Measurements from ENCODE around the gene EZH2.

EZH2 gene

GRCh38 chr7:148856578-148856881 is 27.6 kb downstream of the EZH2 start:
- CTCF ChIA-PET, result interaction anchor here (0.6 to 1.9 kb wide), 17 partner anchors 8 to 282 kb away, joined by 3 to 26 read pairs (median 3); no protein-coding TSS in a partner anchor
- POLR2A ChIA-PET, result no interaction called here
- TF ChIP-seq PKNOX1 (IDR thresholded peaks at IDR 0.05) (no peak), BHLHE40 (IDR thresholded peaks at IDR 0.05; ENCODE audit: borderline replicate concordance) (no peak), FOXM1 (IDR thresholded peaks at IDR 0.05; ENCODE audit: borderline replicate concordance) (no peak), FOXA1 (IDR thresholded peaks at IDR 0.05) (no peak), SP1 (IDR thresholded peaks at IDR 0.05) (no peak), ARNT (IDR thresholded peaks at IDR 0.05) (no peak), L3MBTL2 (conservative IDR thresholded peaks at IDR 0.05) (no peak)
- DNase-seq (ENCODE audit: extremely low spot score), result no peak

GRCh38 chr7:148854983-148855382 is 29.1 kb downstream of the EZH2 start:
- no peak for DNase-seq (ENCODE audit: extremely low spot score)
- TF ChIP-seq FOXA1 (IDR thresholded peaks at IDR 0.05), result no peak
- no peak for TF ChIP-seq ZNF384 (IDR thresholded peaks at IDR 0.05)
- TF ChIP-seq L3MBTL2 (conservative IDR thresholded peaks at IDR 0.05), result no peak
- TF ChIP-seq SUZ12 (IDR thresholded peaks at IDR 0.05), result no peak
- no peak for TF ChIP-seq ELF4 (IDR thresholded peaks at IDR 0.05)
- TF ChIP-seq HDGF (IDR thresholded peaks at IDR 0.05; ENCODE audit: borderline replicate concordance), result no peak
- no peak for TF ChIP-seq PKNOX1 (IDR thresholded peaks at IDR 0.05)
- TF ChIP-seq TARDBP (IDR thresholded peaks at IDR 0.05), result no peak
- no peak for TF ChIP-seq NFRKB (IDR thresholded peaks at IDR 0.05)
- TF ChIP-seq SP1 (IDR thresholded peaks at IDR 0.05), result no peak
- TF ChIP-seq FOXM1 (IDR thresholded peaks at IDR 0.05; ENCODE audit: borderline replicate concordance), result no peak
- no peak for TF ChIP-seq FOXK2 (IDR thresholded peaks at IDR 0.05)
- TF ChIP-seq CTBP1 (IDR thresholded peaks at IDR 0.05; ENCODE audit: borderline replicate concordance), result no peak
- TF ChIP-seq LEF1 (IDR thresholded peaks at IDR 0.05; ENCODE audit: borderline replicate concordance), result no peak
- TF ChIP-seq ARNT (IDR thresholded peaks at IDR 0.05), result no peak
- no peak for TF ChIP-seq BHLHE40 (IDR thresholded peaks at IDR 0.05; ENCODE audit: borderline replicate concordance)
- CTCF ChIA-PET, result interaction anchor here (0.5 to 1.9 kb wide), 4 partner anchors 10 to 289 kb away, joined by 3 to 8 read pairs (median 5); no protein-coding TSS in a partner anchor
- POLR2A ChIA-PET, result no interaction called here

- CTCF ChIA-PET, result interaction anchor here (0.6 to 1.4 kb wide), 2 partner anchors 14 to 153 kb away, joined by 3 to 5 read pairs; no protein-coding TSS in a partner anchor
- POLR2A ChIA-PET, result interaction anchor here (1.4 kb wide), 1 partner anchor 89 kb away, joined by 4 read pairs; no protein-coding TSS in a partner anchor
- TF ChIP-seq PKNOX1 (IDR thresholded peaks at IDR 0.05), result no peak
- TF ChIP-seq FOXM1 (IDR thresholded peaks at IDR 0.05; ENCODE audit: borderline replicate concordance), result no peak
- no peak for TF ChIP-seq FOXK2 (IDR thresholded peaks at IDR 0.05)
- no peak for TF ChIP-seq NFRKB (IDR thresholded peaks at IDR 0.05)
- TF ChIP-seq FOXA1 (IDR thresholded peaks at IDR 0.05), result no peak
- no peak for TF ChIP-seq LEF1 (IDR thresholded peaks at IDR 0.05; ENCODE audit: borderline replicate concordance)
- no peak for TF ChIP-seq SUZ12 (IDR thresholded peaks at IDR 0.05)
- TF ChIP-seq ARNT (IDR thresholded peaks at IDR 0.05), result no peak
- no peak for TF ChIP-seq ELF4 (IDR thresholded peaks at IDR 0.05)
- TF ChIP-seq TARDBP (IDR thresholded peaks at IDR 0.05), result no peak
- no peak for TF ChIP-seq L3MBTL2 (conservative IDR thresholded peaks at IDR 0.05)
- no peak for TF ChIP-seq BHLHE40 (IDR thresholded peaks at IDR 0.05; ENCODE audit: borderline replicate concordance)
- no peak for TF ChIP-seq SP1 (IDR thresholded peaks at IDR 0.05)
- no peak for TF ChIP-seq ZNF384 (IDR thresholded peaks at IDR 0.05)
- no peak for TF ChIP-seq CTBP1 (IDR thresholded peaks at IDR 0.05; ENCODE audit: borderline replicate concordance)
- TF ChIP-seq HDGF (IDR thresholded peaks at IDR 0.05; ENCODE audit: borderline replicate concordance), result no peak
- no peak for DNase-seq (ENCODE audit: extremely low spot score)
Observed at GRCh38 chr7:148852272-148852671, 31.8 kb downstream of the EZH2 start.

- TF ChIP-seq CTBP1 (IDR thresholded peaks at IDR 0.05; ENCODE audit: borderline replicate concordance) (no peak), FOXM1 (IDR thresholded peaks at IDR 0.05; ENCODE audit: borderline replicate concordance) (no peak), SUZ12 (IDR thresholded peaks at IDR 0.05) (no peak), ZNF384 (IDR thresholded peaks at IDR 0.05) (no peak), PKNOX1 (IDR thresholded peaks at IDR 0.05) (no peak), BHLHE40 (IDR thresholded peaks at IDR 0.05; ENCODE audit: borderline replicate concordance) (no peak), TARDBP (IDR thresholded peaks at IDR 0.05) (no peak), NFRKB (IDR thresholded peaks at IDR 0.05) (no peak), LEF1 (IDR thresholded peaks at IDR 0.05; ENCODE audit: borderline replicate concordance) (no peak), ELF4 (IDR thresholded peaks at IDR 0.05) (no peak), ARNT (IDR thresholded peaks at IDR 0.05) (no peak), FOXA1 (IDR thresholded peaks at IDR 0.05) (no peak), L3MBTL2 (conservative IDR thresholded peaks at IDR 0.05) (no peak), FOXK2 (IDR thresholded peaks at IDR 0.05) (no peak), SP1 (IDR thresholded peaks at IDR 0.05) (no peak)
- DNase-seq (ENCODE audit: extremely low spot score), result no peak
- CTCF ChIA-PET, result interaction anchor here (0.6 to 1.4 kb wide), 2 partner anchors 114 to 155 kb away, joined by 3 to 5 read pairs; no protein-coding TSS in a partner anchor
- POLR2A ChIA-PET, result interaction anchor here (1.4 kb wide), 1 partner anchor 91 kb away, joined by 4 read pairs; no protein-coding TSS in a partner anchor
Observed at GRCh38 chr7:148850564-148850963, 33.5 kb downstream of the EZH2 start.

GRCh38 chr7:148849393-148850098 is 34.5 kb downstream of the EZH2 start:
- no peak for TF ChIP-seq SUZ12 (IDR thresholded peaks at IDR 0.05)
- no peak for TF ChIP-seq FOXK2 (IDR thresholded peaks at IDR 0.05)
- no peak for TF ChIP-seq FOXA1 (IDR thresholded peaks at IDR 0.05)
- ChIA-PET POLR2A (interaction anchor here (1.0 kb wide), 1 partner anchor 35 kb away, joined by 4 read pairs; no protein-coding TSS in a partner anchor), CTCF (interaction anchor here (0.6 kb wide), 1 partner anchor 115 kb away, joined by 5 read pairs; no protein-coding TSS in a partner anchor)
- DNase-seq (ENCODE audit: extremely low spot score), result no peak
